ENCODE results near the gene TSEN34.

Gene TSEN34

GRCh38 chr19:54191011-54191810, at the start of gene TSEN34:
TSS of gene TSEN34 (plus strand) at chr19:54191308. CDS start at chr19:54191365, 57 bp downstream.
- DNase-seq: peak; percentile 91

- DNase-seq: no peak
Measured at GRCh38 chr19:54141356-54141755, 49.8 kb upstream of the TSEN34 start.

- no peak for DNase-seq
Measured at GRCh38 chr19:54142166-54142780, 48.8 kb upstream of the TSEN34 start.

GRCh38 chr19:54145541-54146158, 45.5 kb upstream of the TSEN34 start:
- DNase-seq: no peak

- DNase-seq: no peak
Measured at GRCh38 chr19:54147676-54148075, 43.4 kb upstream of the TSEN34 start.

GRCh38 chr19:54148158-54148557, 43.0 kb upstream of the TSEN34 start:
- DNase-seq: no peak

- DNase-seq: no peak
Measured at GRCh38 chr19:54149021-54149812, 41.9 kb upstream of the TSEN34 start.

- no peak for DNase-seq
Measured at GRCh38 chr19:54151362-54152035, 39.6 kb upstream of the TSEN34 start.

- no peak for DNase-seq
Measured at GRCh38 chr19:54152267-54152666, 38.8 kb upstream of the TSEN34 start.

- DNase-seq: no peak
Measured at GRCh38 chr19:54152878-54153524, 38.1 kb upstream of the TSEN34 start.

GRCh38 chr19:54153731-54154326, 37.3 kb upstream of the TSEN34 start:
- DNase-seq: no peak

- no peak for DNase-seq
Measured at GRCh38 chr19:54154603-54155345, 36.3 kb upstream of the TSEN34 start.

GRCh38 chr19:54155694-54156093, 35.4 kb upstream of the TSEN34 start:
- no peak for DNase-seq

- DNase-seq: no peak
Measured at GRCh38 chr19:54156490-54156889, 34.6 kb upstream of the TSEN34 start.

- no peak for DNase-seq
Measured at GRCh38 chr19:54156953-54157352, 34.2 kb upstream of the TSEN34 start.

- no peak for DNase-seq
Measured at GRCh38 chr19:54158812-54159351, 32.2 kb upstream of the TSEN34 start.

GRCh38 chr19:54159352-54160181, 31.5 kb upstream of the TSEN34 start, which contains the start of gene LENG1:
TSS of gene LENG1 (minus strand) at chr19:54159721. CDS start at chr19:54159695, 26 bp downstream.
- DNase-seq: peak; percentile 100

- no peak for DNase-seq
Measured at GRCh38 chr19:54160182-54160811, 30.8 kb upstream of the TSEN34 start.

GRCh38 chr19:54160854-54161253, 30.3 kb upstream of the TSEN34 start:
- DNase-seq: no peak

All from CD4-positive, alpha-beta T cell treated with Interleukin-15 for 1 hour (primary cell).